ENCODE measurements around the gene DMD. TPM values are rescaled to one million over a fixed set of nuclear protein-coding genes. Genes with fewer than 3 reads are reported as not detected.

Gene DMD
- total and polyA plus RNA-seq, 2 of the 8 experiments (the other 6 are each of a cell fraction or from before 2014, with no cell fraction given) = 4.8 to 7.4 TPM

DNA sequence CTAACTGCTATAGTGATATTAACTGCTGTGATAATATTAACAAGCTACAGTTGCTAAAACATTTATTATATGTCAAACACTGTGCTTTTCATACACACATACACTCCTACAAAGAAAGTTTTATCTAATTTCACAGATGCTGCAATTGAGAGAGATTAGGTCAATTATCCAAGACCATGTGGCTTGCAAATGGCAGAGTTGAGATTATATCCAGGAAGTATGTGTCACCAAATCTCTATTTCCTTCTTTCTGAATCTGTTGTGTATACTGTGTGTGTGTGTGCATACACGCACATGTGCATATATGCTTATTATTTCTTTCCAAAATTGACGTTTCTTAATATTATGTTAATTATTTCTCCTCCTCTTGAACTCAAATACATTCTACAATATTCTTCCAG, 1363.6 kb downstream of the DMD start (continued):
- TF ChIP-seq EP300 (IDR thresholded peaks at IDR 0.05; ENCODE audit: borderline replicate concordance in 1 of 2, low read depth in 2 of 2, low read length in 2 of 2) = no peak
- no peak for TF ChIP-seq KDM5A (IDR thresholded peaks at IDR 0.05; ENCODE audit: low read length)

All from H1 (cell line).